B cell (primary cell): ENCODE results near the gene DHRS11. TPM values are rescaled to one million over a fixed set of nuclear protein-coding genes. Genes with fewer than 3 reads are reported as not detected.

Source experiments
- ATAC-seq: fragments of 200-7000 bp; cut with Tn5 transposase; one replicate; pipeline ENCODE4 v1.10.0; 2021; ENCODE audit warnings: low read depth, mild to moderate bottlenecking, moderate number of reproducible peaks, moderate library complexity
- CTCF ChIA-PET: fragments of 350-600 bp; sonication (Branson Sonifier 250); formaldehyde crosslinking; loops from one replicate; lab custom pipeline; 2021; ENCODE audit warnings: antibody characterized with exemption, inconsistent platforms; lab: Charles Lee
- POLR2A ChIA-PET: fragments of 350-600 bp; sonication (Branson Sonifier 250); formaldehyde crosslinking; loops from one replicate; lab custom pipeline; 2021; ENCODE audit warnings: antibody characterized with exemption; lab: Charles Lee
- DNase-seq: peaks from one replicate; pipeline ENCODE4 v3.0.0; 2013
- H2AFZ ChIP-seq: 2 replicates; pipeline ENCODE4 v1.6.1; 2012; ENCODE audit warnings: mild to moderate bottlenecking, low read depth, low read length; ENCODE audit not compliant: insufficient read depth, poor library complexity, severe bottlenecking
- H3K27ac ChIP-seq, 2 donors: 1 replicate in 1 of 2; 2 replicates in 1 of 2; pipeline ENCODE4 v1.5.1; 2012 to 2013; ENCODE audit warnings: low read length in 2 of 2, mild to moderate bottlenecking in 2 of 2, moderate library complexity in 1 of 2
- H3K27me3 ChIP-seq, 4 experiments: fragments of 200-600 bp in 1 of 4; sonication (generic) in 1 of 4; replicated peaks in 1 of 4; 1 replicate in 2 of 4; 2 replicates in 2 of 4; pipeline versions ENCODE4 v1.6.1 to v1.7.0; 2013 to 2016; ENCODE audit warnings: low read length in 3 of 4, mild to moderate bottlenecking in 2 of 4, mixed read lengths in 1 of 4, moderate library complexity in 1 of 4; ENCODE audit not compliant: insufficient read depth in 4 of 4, control insufficient read depth in 3 of 4; ENCODE audit errors: control extremely low read depth in 1 of 4
- H3K36me3 ChIP-seq, 2 experiments: replicated peaks in 1 of 2; 1 replicate in 1 of 2; 2 replicates in 1 of 2; pipeline versions ENCODE4 v1.6.1 to v1.7.1; 2013; ENCODE audit warnings: low read length in 1 of 2; ENCODE audit not compliant: insufficient read depth in 2 of 2, control insufficient read depth in 1 of 2; ENCODE audit errors: control extremely low read depth in 1 of 2, extremely low read depth in 1 of 2
- H3K4me1 ChIP-seq, 2 donors: fragments of 200-600 bp in 1 of 2; sonication (generic) in 1 of 2; 1 replicate in 1 of 2; 2 replicates in 1 of 2; pipeline versions ENCODE4 v1.5.1 to v1.6.1; 2013 to 2017; ENCODE audit warnings: low read length in 2 of 2; ENCODE audit not compliant: control insufficient read depth in 2 of 2, insufficient read depth in 2 of 2
- H3K4me2 ChIP-seq: replicated peaks from 2 replicates; pipeline ENCODE3; 2012; ENCODE audit warnings: mild to moderate bottlenecking, low read depth, low read length; ENCODE audit not compliant: poor library complexity, severe bottlenecking
- H3K4me3 ChIP-seq, 5 experiments: fragments of 200-600 bp in 1 of 5; sonication (generic) in 1 of 5; 1 replicate in 3 of 5; 2 replicates in 2 of 5; pipeline versions ENCODE4 v1.5.1 to v1.7.0; 2011 to 2016; ENCODE audit warnings: low read length in 4 of 5, mild to moderate bottlenecking in 4 of 5, low read depth in 2 of 5, control low read depth in 1 of 5, moderate library complexity in 1 of 5; ENCODE audit not compliant: insufficient read depth in 1 of 5; ENCODE audit errors: control extremely low read depth in 1 of 5, extremely low read depth in 1 of 5
- H3K79me2 ChIP-seq: fragments of 200-600 bp; sonication (generic); one replicate; pipeline ENCODE4 v1.6.0; 2016; ENCODE audit warnings: low read length; ENCODE audit not compliant: control insufficient read depth, insufficient read depth
- H3K9ac ChIP-seq: fragments of 200-600 bp; sonication (generic); 2 replicates; pipeline ENCODE4 v1.6.1; 2017; ENCODE audit warnings: mild to moderate bottlenecking, low read length, moderate library complexity
- H3K9me3 ChIP-seq, 3 donors: one replicate each; pipeline versions ENCODE4 v1.6.1 to v1.7.1; 2013; ENCODE audit warnings: low read length in 2 of 3; ENCODE audit not compliant: control insufficient read depth in 2 of 3, insufficient read depth in 1 of 3; ENCODE audit errors: control extremely low read depth in 1 of 3
- H4K20me1 ChIP-seq: 2 replicates; pipeline ENCODE4 v1.6.0; 2012; ENCODE audit warnings: mild to moderate bottlenecking, low read length; ENCODE audit not compliant: insufficient read depth, control insufficient read depth, poor library complexity, severe bottlenecking
- H3K27ac Mint-ChIP-seq: one replicate; pipeline ENCODE4 v1.8.0; 2021; ENCODE audit warnings: mixed read lengths
- H3K27me3 Mint-ChIP-seq: one replicate; pipeline ENCODE4 v1.8.0; 2021; ENCODE audit warnings: mixed read lengths
- H3K4me1 Mint-ChIP-seq: one replicate; pipeline ENCODE4 v1.8.0; 2021; ENCODE audit warnings: mixed read lengths
- H3K4me3 Mint-ChIP-seq: one replicate; pipeline ENCODE4 v1.8.0; 2021; ENCODE audit warnings: mixed read lengths
- H3K9me3 Mint-ChIP-seq: one replicate; pipeline ENCODE4 v1.8.0; 2022; ENCODE audit warnings: mixed read lengths; ENCODE audit not compliant: insufficient read depth
- EZH2 ChIP-seq: IDR thresholded peaks from 2 replicates; pipeline ENCODE4 v1.6.1; 2012; ENCODE audit warnings: borderline replicate concordance, low read depth, mild to moderate bottlenecking, moderate library complexity, low read length; ENCODE audit not compliant: insufficient read depth, poor library complexity, severe bottlenecking
- WGBS: methylation state at CpG from one replicate; pipeline ENCODE4 v1.1.5; 2013; ENCODE audit warnings: missing lambda C conversion rate; ENCODE audit not compliant: insufficient coverage; 5-methylcytosine and 5-hydroxymethylcytosine counted together
- intact Hi-C: fragments of 100-400 bp; cut with micrococcal nuclease; formaldehyde crosslinking; loops from one replicate; pipeline ENCODE4 v1.10.0; 2022
- polyA plus RNA-seq: library from polyadenylated mRNA; depleted of rRNA; stranded (reverse); fragments of >200 nt; gene quantifications from 2 replicates; pipeline ENCODE4 v1.2.3, GENCODE V29; 2012
- total RNA-seq, 2 donors: library from RNA; stranded (reverse); fragments of 120-200 nt in 1 of 2; gene quantifications; 1 replicate in 1 of 2; 2 replicates in 1 of 2; pipeline versions ENCODE4 v1.2.3 to v1.2.4, GENCODE V29; 2013 to 2022
- TF ChIP-seq, protein P1 (sequence below): fragments of 200-600 bp; IDR thresholded peaks from one replicate; pipeline ENCODE4 v1.8.0; 2022; ENCODE audit warnings: antibody characterized with exemption, mild to moderate bottlenecking

Gene DHRS11
- total and polyA plus RNA-seq, 2 donors (not counting 1 experiment from before 2014, with no cell fraction given) = 4.3 to 8.2 TPM

GRCh38 chr17:36612323-36612722 is 20.6 kb downstream of the DHRS11 start:
- DNase-seq = no peak
- Histone ChIP-seq H4K20me1 (no peaks in the 10 kb centered on the region), H2AFZ (no peak overlapping the region), H3K27me3 (no peaks in the 10 kb centered on the region), H3K36me3 (no peaks in the 10 kb centered on the region), H3K27ac (no peak overlapping the region), H3K79me2 (no peaks in the 10 kb centered on the region), H3K4me1 (peaks cover 0 to 12% of the 10 kb centered on the region in 2 donors), H3K4me3 (no peak overlapping the region), H3K4me2 (no peak overlapping the region), H3K9ac (no peak overlapping the region), H3K9me3 (no peaks in the 10 kb centered on the region)
- no peaks in the 10 kb centered on the region for H3K9me3 Mint-ChIP-seq
- H3K27me3 Mint-ChIP-seq = no peaks in the 10 kb centered on the region
- no peak overlapping the region for H3K27ac Mint-ChIP-seq
- no peak overlapping the region for H3K4me3 Mint-ChIP-seq
- no peak for ATAC-seq
- TF ChIP-seq EZH2 = no peak
- TF ChIP-seq, protein P1, sequence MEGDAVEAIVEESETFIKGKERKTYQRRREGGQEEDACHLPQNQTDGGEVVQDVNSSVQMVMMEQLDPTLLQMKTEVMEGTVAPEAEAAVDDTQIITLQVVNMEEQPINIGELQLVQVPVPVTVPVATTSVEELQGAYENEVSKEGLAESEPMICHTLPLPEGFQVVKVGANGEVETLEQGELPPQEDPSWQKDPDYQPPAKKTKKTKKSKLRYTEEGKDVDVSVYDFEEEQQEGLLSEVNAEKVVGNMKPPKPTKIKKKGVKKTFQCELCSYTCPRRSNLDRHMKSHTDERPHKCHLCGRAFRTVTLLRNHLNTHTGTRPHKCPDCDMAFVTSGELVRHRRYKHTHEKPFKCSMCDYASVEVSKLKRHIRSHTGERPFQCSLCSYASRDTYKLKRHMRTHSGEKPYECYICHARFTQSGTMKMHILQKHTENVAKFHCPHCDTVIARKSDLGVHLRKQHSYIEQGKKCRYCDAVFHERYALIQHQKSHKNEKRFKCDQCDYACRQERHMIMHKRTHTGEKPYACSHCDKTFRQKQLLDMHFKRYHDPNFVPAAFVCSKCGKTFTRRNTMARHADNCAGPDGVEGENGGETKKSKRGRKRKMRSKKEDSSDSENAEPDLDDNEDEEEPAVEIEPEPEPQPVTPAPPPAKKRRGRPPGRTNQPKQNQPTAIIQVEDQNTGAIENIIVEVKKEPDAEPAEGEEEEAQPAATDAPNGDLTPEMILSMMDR = no peak
- intact Hi-C loops = no loop called here
- ChIA-PET POLR2A (no interaction called here), CTCF (interaction anchor here (0.5 kb wide), 1 partner anchor 369 kb away, joined by 3 read pairs; no protein-coding TSS in a partner anchor)
- H3K4me1 Mint-ChIP-seq = peaks cover 11% of the 10 kb centered on the region
- WGBS = 93% methylated on average over 3 of the region's 3 CpGs

- H3K4me3 ChIP-seq = no peak overlapping the region
- H3K79me2 ChIP-seq = no peaks in the 10 kb centered on the region
- no peaks in the 10 kb centered on the region for H3K36me3 ChIP-seq
- no peaks in the 10 kb centered on the region for H3K27me3 ChIP-seq
- ChIA-PET CTCF (no interaction called here), POLR2A (no interaction called here)
- H3K9me3 Mint-ChIP-seq = no peaks in the 10 kb centered on the region
- no peaks in the 10 kb centered on the region for H4K20me1 ChIP-seq
- TF ChIP-seq EZH2 = no peak
- TF ChIP-seq, protein P1 = no peak
- WGBS = 82% methylated on average over 4 of the region's 4 CpGs
- peaks cover 11% of the 10 kb centered on the region for H3K4me1 Mint-ChIP-seq
- DNase-seq (no peak), ATAC-seq (no peak)
- H3K9me3 ChIP-seq = no peaks in the 10 kb centered on the region
- intact Hi-C loops = no loop called here
- H3K27ac ChIP-seq = no peak overlapping the region
- no peak overlapping the region for H3K4me2 ChIP-seq
- H3K27me3 Mint-ChIP-seq = no peaks in the 10 kb centered on the region
- no peak overlapping the region for H3K27ac Mint-ChIP-seq
- no peak overlapping the region for H2AFZ ChIP-seq
- no peak overlapping the region for H3K4me3 Mint-ChIP-seq
- peaks cover 0 to 12% of the 10 kb centered on the region in 2 donors for H3K4me1 ChIP-seq
- H3K9ac ChIP-seq = no peak overlapping the region
Observed at GRCh38 chr17:36613155-36613554, 21.5 kb downstream of the DHRS11 start.
